Activated naive CD8-positive, alpha-beta T cell treated with anti-CD3 and anti-CD28 coated beads, Interleukin-2, amount 10 ng/mL, durations not matched to agents 7 days and 5 days (primary cell): ENCODE measurements around the gene MAGIX. TPM values are rescaled to one million over a fixed set of nuclear protein-coding genes. Genes with fewer than 3 reads are reported as not detected.

Experiments used
- ATAC-seq: fragments of 150-1000 bp; cut with Tn5 transposase; one replicate; pipeline ENCODE4 v1.10.0; 2021; ENCODE audit warnings: low read depth, moderate library complexity
- POLR2A ChIA-PET: fragments of 350-600 bp; sonication (Branson Sonifier 250); formaldehyde crosslinking; loops from one replicate; lab custom pipeline; 2021; ENCODE audit warnings: antibody characterized with exemption; lab: Charles Lee
- DNase-seq: peaks from one replicate; pipeline ENCODE4 v3.0.0; 2021
- H3K27ac Mint-ChIP-seq: one replicate; pipeline ENCODE4 v1.8.0; 2022; ENCODE audit warnings: mild to moderate bottlenecking, mixed read lengths
- H3K27me3 Mint-ChIP-seq: one replicate; pipeline ENCODE4 v1.8.0; 2022; ENCODE audit warnings: mild to moderate bottlenecking, moderate library complexity, mixed read lengths
- H3K36me3 Mint-ChIP-seq: one replicate; pipeline ENCODE4 v1.8.0; 2021; ENCODE audit warnings: mild to moderate bottlenecking, mixed read lengths
- H3K4me1 Mint-ChIP-seq: one replicate; pipeline ENCODE4 v1.8.0; 2021; ENCODE audit warnings: mixed read lengths
- H3K4me3 Mint-ChIP-seq: one replicate; pipeline ENCODE4 v1.8.0; 2022; ENCODE audit warnings: mild to moderate bottlenecking, moderate library complexity, mixed read lengths
- H3K9me3 Mint-ChIP-seq: one replicate; pipeline ENCODE4 v1.8.0; 2021; ENCODE audit warnings: mixed read lengths
- total RNA-seq, 2 experiments: library from RNA; stranded (reverse); gene quantifications; one replicate each; pipeline ENCODE4 v1.2.3, GENCODE V29; 2021

Gene MAGIX
- total RNA-seq, 2 experiments from 2014 or later, result 0.91 to 1.1 TPM

GRCh38 chrX:49205443-49205842 is 42.9 kb downstream of the MAGIX start:
- Mint-ChIP-seq H3K9me3 (no peaks in the 10 kb centered on the region), H3K27ac (no peak overlapping the region), H3K4me3 (no peak overlapping the region), H3K27me3 (no peaks in the 10 kb centered on the region), H3K4me1 (peaks cover 5% of the 10 kb centered on the region), H3K36me3 (no peaks in the 10 kb centered on the region)
- DNase-seq (no peak), ATAC-seq (no peak)
- POLR2A ChIA-PET, result no interaction called here

- H3K4me3 Mint-ChIP-seq, result no peak overlapping the region
- H3K27me3 Mint-ChIP-seq, result no peaks in the 10 kb centered on the region
- H3K9me3 Mint-ChIP-seq, result no peaks in the 10 kb centered on the region
- peaks cover 5% of the 10 kb centered on the region for H3K4me1 Mint-ChIP-seq
- H3K36me3 Mint-ChIP-seq, result no peaks in the 10 kb centered on the region
- no peak overlapping the region for H3K27ac Mint-ChIP-seq
- ATAC-seq (no peak), DNase-seq (no peak)
- POLR2A ChIA-PET, result no interaction called here
Observed at GRCh38 chrX:49206543-49206942, 44.0 kb downstream of the MAGIX start.

- Mint-ChIP-seq H3K27ac (no peak overlapping the region), H3K36me3 (no peaks in the 10 kb centered on the region), H3K27me3 (no peaks in the 10 kb centered on the region), H3K9me3 (no peaks in the 10 kb centered on the region), H3K4me3 (no peak overlapping the region), H3K4me1 (peaks cover 5% of the 10 kb centered on the region)
- ATAC-seq (no peak), DNase-seq (no peak)
- POLR2A ChIA-PET, result interaction anchor here (0.7 kb wide), 1 partner anchor 42 kb away, joined by 3 read pairs; no protein-coding TSS in a partner anchor
Observed at GRCh38 chrX:49208399-49208798, 45.8 kb downstream of the MAGIX start.

GRCh38 chrX:49209434-49210251 is 47.1 kb downstream of the MAGIX start:
- ATAC-seq (peak; percentile 47), DNase-seq (no peak)
- Mint-ChIP-seq H3K36me3 (no peaks in the 10 kb centered on the region), H3K27ac (no peak overlapping the region), H3K9me3 (no peaks in the 10 kb centered on the region), H3K27me3 (no peaks in the 10 kb centered on the region), H3K4me1 (peaks cover 5% of the 10 kb centered on the region), H3K4me3 (no peak overlapping the region)
- POLR2A ChIA-PET, result no interaction called here

- no peak overlapping the region for H3K27ac Mint-ChIP-seq
Observed at GRCh38 chrX:49210406-49210805, 47.8 kb downstream of the MAGIX start.

GRCh38 chrX:49211074-49211473 is 48.5 kb downstream of the MAGIX start:
- DNase-seq (no peak), ATAC-seq (no peak)
- H3K36me3 Mint-ChIP-seq, result no peaks in the 10 kb centered on the region

More at GRCh38 chrX:49210406-49210805, 47.8 kb downstream of the MAGIX start:
- no peak for DNase-seq
- peaks cover 5% of the 10 kb centered on the region for H3K4me1 Mint-ChIP-seq
- H3K4me3 Mint-ChIP-seq, result no peak overlapping the region
- no peaks in the 10 kb centered on the region for H3K9me3 Mint-ChIP-seq
- H3K36me3 Mint-ChIP-seq, result no peaks in the 10 kb centered on the region
- POLR2A ChIA-PET, result no interaction called here
- no peak for ATAC-seq
- no peaks in the 10 kb centered on the region for H3K27me3 Mint-ChIP-seq

GRCh38 chrX:49212209-49212608 is 49.7 kb downstream of the MAGIX start:
- ATAC-seq (no peak), DNase-seq (no peak)
- Mint-ChIP-seq H3K9me3 (no peaks in the 10 kb centered on the region), H3K4me3 (no peak overlapping the region), H3K27ac (no peak overlapping the region), H3K36me3 (no peaks in the 10 kb centered on the region), H3K4me1 (peaks cover 5% of the 10 kb centered on the region), H3K27me3 (no peaks in the 10 kb centered on the region)
- POLR2A ChIA-PET, result no interaction called here

More at GRCh38 chrX:49211074-49211473, 48.5 kb downstream of the MAGIX start:
- H3K27ac Mint-ChIP-seq, result no peak overlapping the region
- no peaks in the 10 kb centered on the region for H3K9me3 Mint-ChIP-seq
- POLR2A ChIA-PET, result no interaction called here
- no peak overlapping the region for H3K4me3 Mint-ChIP-seq
- no peaks in the 10 kb centered on the region for H3K27me3 Mint-ChIP-seq
- H3K4me1 Mint-ChIP-seq, result peaks cover 5% of the 10 kb centered on the region

- POLR2A ChIA-PET, result no interaction called here
- ATAC-seq, result no peak
- no peaks in the 10 kb centered on the region for H3K9me3 Mint-ChIP-seq
- H3K36me3 Mint-ChIP-seq, result no peaks in the 10 kb centered on the region
- no peak overlapping the region for H3K4me3 Mint-ChIP-seq
- H3K4me1 Mint-ChIP-seq, result peaks cover 5% of the 10 kb centered on the region
- H3K27ac Mint-ChIP-seq, result no peak overlapping the region
- H3K27me3 Mint-ChIP-seq, result no peaks in the 10 kb centered on the region
- DNase-seq, result no peak
Observed at GRCh38 chrX:49212861-49213260, 50.3 kb downstream of the MAGIX start.

GRCh38 chrX:49214416-49214815 is 51.9 kb downstream of the MAGIX start:
- no peak for ATAC-seq
- Mint-ChIP-seq H3K9me3 (no peaks in the 10 kb centered on the region), H3K4me1 (peaks cover 2% of the 10 kb centered on the region), H3K27me3 (no peaks in the 10 kb centered on the region), H3K27ac (no peak overlapping the region), H3K36me3 (no peaks in the 10 kb centered on the region), H3K4me3 (no peak overlapping the region)
- POLR2A ChIA-PET, result no interaction called here
- DNase-seq, result no peak

GRCh38 chrX:49214996-49215526 is 52.5 kb downstream of the MAGIX start:
- H3K36me3 Mint-ChIP-seq, result no peaks in the 10 kb centered on the region

More at GRCh38 chrX:49214996-49215526, 52.5 kb downstream of the MAGIX start:
- DNase-seq, result no peak
- Mint-ChIP-seq H3K4me1 (no peaks in the 10 kb centered on the region), H3K9me3 (no peaks in the 10 kb centered on the region), H3K27me3 (no peaks in the 10 kb centered on the region), H3K27ac (no peak overlapping the region), H3K4me3 (no peak overlapping the region)
- POLR2A ChIA-PET, result no interaction called here
- ATAC-seq, result no peak

Other genes with a start within 250 kb of the MAGIX start
- 10 to 100 TPM; 63.1 to 63.2 TPM for gene PIM2, start 243.7 kb upstream of the MAGIX start, total RNA-seq
- 10 to 100 TPM; 60.7 to 62.4 TPM for gene OTUD5, start 205.2 kb upstream of the MAGIX start, total RNA-seq
- 1 to 10 TPM; 5.6 to 5.9 TPM for gene KCND1, start 190.9 kb upstream of the MAGIX start, total RNA-seq
- 100 to 1,000 TPM; 116 to 123 TPM for gene GRIPAP1, start 160.5 kb upstream of the MAGIX start, total RNA-seq
- gene TFE3, start 119.4 kb upstream of the MAGIX start, total RNA-seq, result 10 to 100 TPM; 26.1 to 29.0 TPM
- gene CCDC120, start 103.8 kb upstream of the MAGIX start, total RNA-seq, result 1 to 10 TPM; 9.0 to 9.1 TPM
- gene PRAF2, start 88.8 kb upstream of the MAGIX start, total RNA-seq, result 10 to 100 TPM; 23.8 to 23.9 TPM
- 10 to 100 TPM; 53.4 to 55.1 TPM for gene WDR45, start 82.9 kb upstream of the MAGIX start, total RNA-seq
- 10 to 100 TPM; 27.5 to 27.6 TPM for gene GPKOW, start 39.0 kb upstream of the MAGIX start, total RNA-seq
- gene PLP2, start 9.1 kb downstream of the MAGIX start, total RNA-seq, result 10 to 100 TPM; 47.5 to 50.4 TPM
- 10 to 100 TPM; 16.1 to 16.7 TPM for gene PRICKLE3, start 23.6 kb downstream of the MAGIX start, total RNA-seq
- gene SYP, start 37.4 kb downstream of the MAGIX start, total RNA-seq, result 1 to 10 TPM; 2.6 to 3.6 TPM
- 1 to 10 TPM; 1.7 to 2.2 TPM for gene CACNA1F, start 70.6 kb downstream of the MAGIX start, total RNA-seq
- 10 to 100 TPM; 27.8 to 29.6 TPM for gene CCDC22, start 72.7 kb downstream of the MAGIX start, total RNA-seq
- gene FOXP3, start 102.0 kb downstream of the MAGIX start, total RNA-seq, result 10 to 100 TPM; 23.3 to 23.6 TPM
- gene PPP1R3F, start 107.0 kb downstream of the MAGIX start, total RNA-seq, result 10 to 100 TPM; 12.7 to 13.2 TPM
- gene GAGE10, start 140.9 kb downstream of the MAGIX start, total RNA-seq, result not detected
- gene GAGE12J, start 159.3 kb downstream of the MAGIX start, total RNA-seq, result not detected
- gene GAGE13, start 168.8 kb downstream of the MAGIX start, total RNA-seq, result not detected